Right lung (tissue), 5 donors: ENCODE data around the gene TMED10. TPM values are rescaled to one million over a fixed set of nuclear protein-coding genes. Genes with fewer than 3 reads are reported as not detected.
A peak's percentile ranks its signal among the peaks of the same experiment; 100 is the strongest.

Experiments
- DNase-seq, 2 donors: peaks; one replicate each; pipeline ENCODE4 v3.0.0-alpha.2; 2013
- polyA plus RNA-seq, 5 donors: library from polyadenylated mRNA; unstranded; fragments of 120-200 nt; gene quantifications; one replicate each; pipeline versions ENCODE4 v1.2.1 to v1.2.3, GENCODE V29; 2013; ENCODE audit warnings: inconsistent platforms in 1 of 5, low replicate concordance in 1 of 5; ENCODE audit not compliant: insufficient read length in 5 of 5, insufficient read depth in 1 of 5

The TMED10 gene
- polyA plus RNA-seq, 5 donors: 165 to 215 (median 199) TPM

DNA sequence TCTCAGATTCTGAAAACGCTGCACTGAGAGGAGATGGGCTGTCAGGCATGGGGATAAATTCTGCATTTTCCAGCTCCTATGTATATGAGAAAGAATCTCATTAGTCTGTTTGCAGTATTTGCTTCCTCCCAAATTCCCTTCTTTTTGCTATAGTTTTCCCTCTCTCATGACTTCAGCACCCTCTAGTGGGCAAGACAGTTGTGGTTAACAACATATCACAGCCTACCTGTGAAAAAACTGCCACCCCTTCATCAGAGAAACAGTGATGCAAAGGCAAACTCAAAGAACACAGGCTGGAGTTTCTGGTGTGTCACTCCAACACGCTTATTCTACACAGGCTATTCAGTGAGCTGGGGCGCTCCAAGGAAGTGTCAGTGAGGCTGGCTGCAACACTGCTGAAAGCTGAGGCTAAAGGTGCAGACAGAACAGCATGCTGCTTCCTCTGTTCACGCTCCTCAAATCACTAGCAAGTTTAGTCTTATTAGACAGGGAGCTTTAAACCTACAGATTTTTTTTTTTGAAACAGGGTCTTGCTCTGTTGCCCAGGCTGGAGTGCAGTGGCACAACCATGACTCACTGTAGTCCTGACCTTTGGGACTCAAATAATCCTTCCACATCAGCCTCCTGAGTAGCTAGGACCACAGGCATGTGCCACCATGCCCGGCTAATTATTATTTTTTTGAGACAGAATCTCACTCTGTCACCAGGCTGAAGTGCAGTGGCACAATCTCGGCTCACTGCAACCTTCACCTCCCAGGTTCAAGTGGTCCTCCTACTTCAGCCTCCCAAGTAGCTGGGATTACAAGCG lies 87.6 kb downstream of the TMED10 start:
- peak; percentile 31 to 61 for DNase-seq

DNA sequence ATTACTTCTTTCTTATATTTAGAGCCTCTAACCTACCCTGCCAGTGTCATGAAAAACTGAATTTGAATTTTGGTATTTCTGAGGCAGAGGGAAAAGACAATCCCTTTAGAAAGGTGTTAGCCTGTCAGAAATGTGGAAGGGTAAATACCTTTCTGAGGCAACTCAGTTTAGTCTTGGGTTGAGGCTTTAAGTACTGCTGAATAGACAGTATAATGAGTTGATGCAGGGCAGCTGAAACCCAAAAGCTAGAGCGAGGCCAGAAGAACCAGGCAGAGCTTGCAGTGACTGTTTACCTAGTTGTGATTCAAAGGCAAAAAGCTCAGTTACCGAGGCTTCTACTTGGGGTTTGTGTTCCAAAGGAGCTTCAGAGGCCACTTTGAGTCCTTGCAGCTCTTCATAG lies 88.3 kb downstream of the TMED10 start:
- no peak for DNase-seq

DNA sequence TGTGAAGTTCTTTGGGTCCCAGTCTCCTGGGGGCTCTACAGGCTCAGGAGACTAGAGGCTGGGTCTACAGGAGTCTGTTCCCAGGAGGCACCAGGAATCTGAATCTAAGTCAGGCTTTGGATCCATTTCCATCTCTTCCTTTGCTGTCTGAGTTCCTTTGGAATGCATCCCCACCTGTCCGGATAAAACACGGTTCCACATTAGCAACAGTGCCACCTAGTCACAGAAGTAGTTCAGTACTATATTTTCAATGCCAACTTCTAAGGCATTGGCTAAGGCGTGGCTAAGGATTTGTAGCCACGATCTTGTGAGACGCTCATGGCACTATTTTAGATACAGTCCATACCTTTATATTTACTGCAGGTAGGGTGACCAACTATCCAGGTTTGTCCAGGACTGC lies 91.9 kb downstream of the TMED10 start:
- no peak for DNase-seq

GRCh38 chr14:75083271-75083670 lies 93.1 kb downstream of the TMED10 start:
- DNase-seq: no peak

- no peak for DNase-seq
These were observed 94.7 kb downstream of the TMED10 start for GRCh38 chr14:75081660-75082229.

Other genes with a start within 250 kb of the TMED10 start
- gene PGF, start 221.0 kb downstream of the TMED10 start, polyA plus RNA-seq: 10 to 100 TPM; 10.2 to 24.5 (median 14.1) TPM
- 10 to 100 TPM; 45.2 to 58.4 (median 52.1) TPM for gene EIF2B2, start 173.7 kb downstream of the TMED10 start, polyA plus RNA-seq
- 10 to 100 TPM; 32.2 to 49.3 (median 38.2) TPM for gene MLH3, start 125.1 kb downstream of the TMED10 start, polyA plus RNA-seq
- 10 to 100 TPM; 35.0 to 62.3 (median 52.2) TPM for gene ACYP1, start 112.6 kb downstream of the TMED10 start, polyA plus RNA-seq
- gene ZC2HC1C, start 107.0 kb downstream of the TMED10 start, polyA plus RNA-seq: 1 to 10 TPM; 3.1 to 6.1 (median 5.3) TPM
- 100 to 1,000 TPM; 114 to 138 (median 133) TPM for gene NEK9, start 49.6 kb downstream of the TMED10 start, polyA plus RNA-seq
- 1,000 to 10,000 TPM in 1 of 5 donors, 100 to 1,000 TPM in 4; 142 to 1,318 (median 956) TPM for gene FOS, start 102.2 kb upstream of the TMED10 start, polyA plus RNA-seq